ENCODE results near the gene USP44.
A peak's percentile ranks its signal among the peaks of the same experiment; 100 is the strongest.
"Not testable (repeated sequence)": the region's sequence is repeated elsewhere in the genome, so short reads cannot be mapped to it uniquely, and the experiment has no call there.

The USP44 gene

GRCh38 chr12:95551305-95551704, at the start of gene USP44:
USP44 (minus strand) TSS chr12:95551476; CDS start chr12:95534256, 17,220 bp downstream.
- DNase-seq: no peak

GRCh38 chr12:95600567-95600966, 49.3 kb upstream of the USP44 start:
- DNase-seq: no peak

GRCh38 chr12:95599880-95600279, 48.6 kb upstream of the USP44 start:
- no peak for DNase-seq

- no peak for DNase-seq
Observed at GRCh38 chr12:95594136-95594535, 42.9 kb upstream of the USP44 start.

- no peak for DNase-seq
Observed at GRCh38 chr12:95593266-95593871, 42.1 kb upstream of the USP44 start.

GRCh38 chr12:95591731-95592130, 40.5 kb upstream of the USP44 start:
- DNase-seq: no peak

- DNase-seq: no peak
Observed at GRCh38 chr12:95590775-95591174, 39.5 kb upstream of the USP44 start.

- no peak for DNase-seq
Observed at GRCh38 chr12:95583933-95584332, 32.7 kb upstream of the USP44 start.

- DNase-seq: peak; percentile 24 to 25
Observed at GRCh38 chr12:95582230-95583058, 31.2 kb upstream of the USP44 start.

- no peak for DNase-seq
Observed at GRCh38 chr12:95577820-95578219, 26.5 kb upstream of the USP44 start.

GRCh38 chr12:95574799-95575452, 23.6 kb upstream of the USP44 start:
- DNase-seq: peak; percentile 30 to 64

GRCh38 chr12:95573951-95574576, 22.8 kb upstream of the USP44 start:
- DNase-seq: no peak

GRCh38 chr12:95571369-95571768, 20.1 kb upstream of the USP44 start:
- no peak for DNase-seq

GRCh38 chr12:95568045-95568444, 16.8 kb upstream of the USP44 start:
- DNase-seq: not testable (repeated sequence)

- no peak for DNase-seq
Observed at GRCh38 chr12:95557625-95558024, 6.3 kb upstream of the USP44 start.

GRCh38 chr12:95554532-95555071, 3.3 kb upstream of the USP44 start:
- peak; percentile 19 to 26 for DNase-seq

- DNase-seq: no peak
Observed at GRCh38 chr12:95553197-95553943, 2.1 kb upstream of the USP44 start.

- DNase-seq: no peak
Observed at GRCh38 chr12:95551913-95552516, 739 bp upstream of the USP44 start.

- DNase-seq: no peak
Observed at GRCh38 chr12:95549392-95550084, 1.7 kb downstream of the USP44 start.

GRCh38 chr12:95548539-95549391, 2.5 kb downstream of the USP44 start:
- peak in 1 of 2 experiments; percentile 71 for DNase-seq

All from NCI-H526 (cell line).